NCI-H2196 (cell line): ENCODE results near the gene GABRG3.

Experiments used
- DNase-seq: peaks from one replicate; lab custom pipeline; 2025; ENCODE audit not compliant: unreplicated experiment; lab: John Stamatoyannopoulos, UW

Gene GABRG3

GRCh38 chr15:27545494-27546255 lies 574.7 kb downstream of the GABRG3 start:
- peak; percentile 9 for DNase-seq

- no peak for DNase-seq
Observed at GRCh38 chr15:27549746-27550145, 578.8 kb downstream of the GABRG3 start.

GRCh38 chr15:27550635-27551034 lies 579.7 kb downstream of the GABRG3 start:
- no peak for DNase-seq

- DNase-seq: no peak
Observed at GRCh38 chr15:27561816-27562215, 590.8 kb downstream of the GABRG3 start.

DNA sequence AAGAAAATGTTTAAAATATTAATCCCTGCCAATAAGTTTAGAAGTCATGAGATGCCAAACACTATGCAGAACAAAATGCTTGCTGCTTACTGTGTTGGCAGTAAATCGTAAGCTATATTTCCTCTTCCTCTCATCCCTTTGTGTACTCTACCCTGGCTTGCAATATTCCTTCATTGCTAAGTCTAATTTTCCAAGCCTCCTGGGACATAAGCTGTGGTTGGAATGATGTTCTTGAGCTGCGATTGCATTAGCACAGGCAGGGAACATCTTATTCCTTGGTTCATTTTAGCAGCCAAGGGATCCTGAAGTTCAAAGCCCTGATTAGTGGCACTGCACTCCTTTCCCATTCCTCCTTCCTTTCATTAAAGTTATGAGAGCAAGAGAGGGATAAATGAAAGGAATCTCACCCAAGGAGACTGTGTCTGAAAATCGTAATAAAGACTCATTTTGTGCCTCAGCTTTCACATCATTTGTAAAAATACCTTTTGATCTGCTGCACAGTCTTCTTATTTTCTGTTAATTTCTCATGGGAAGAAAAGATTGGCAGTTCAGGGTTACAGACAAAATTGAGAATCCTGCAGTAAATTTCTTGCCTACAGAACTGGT lies 592.9 kb downstream of the GABRG3 start:
- DNase-seq: no peak

- no peak for DNase-seq
Observed at GRCh38 chr15:27564656-27565055, 593.7 kb downstream of the GABRG3 start.

GRCh38 chr15:27570746-27571145 lies 599.8 kb downstream of the GABRG3 start:
- DNase-seq: no peak

DNA sequence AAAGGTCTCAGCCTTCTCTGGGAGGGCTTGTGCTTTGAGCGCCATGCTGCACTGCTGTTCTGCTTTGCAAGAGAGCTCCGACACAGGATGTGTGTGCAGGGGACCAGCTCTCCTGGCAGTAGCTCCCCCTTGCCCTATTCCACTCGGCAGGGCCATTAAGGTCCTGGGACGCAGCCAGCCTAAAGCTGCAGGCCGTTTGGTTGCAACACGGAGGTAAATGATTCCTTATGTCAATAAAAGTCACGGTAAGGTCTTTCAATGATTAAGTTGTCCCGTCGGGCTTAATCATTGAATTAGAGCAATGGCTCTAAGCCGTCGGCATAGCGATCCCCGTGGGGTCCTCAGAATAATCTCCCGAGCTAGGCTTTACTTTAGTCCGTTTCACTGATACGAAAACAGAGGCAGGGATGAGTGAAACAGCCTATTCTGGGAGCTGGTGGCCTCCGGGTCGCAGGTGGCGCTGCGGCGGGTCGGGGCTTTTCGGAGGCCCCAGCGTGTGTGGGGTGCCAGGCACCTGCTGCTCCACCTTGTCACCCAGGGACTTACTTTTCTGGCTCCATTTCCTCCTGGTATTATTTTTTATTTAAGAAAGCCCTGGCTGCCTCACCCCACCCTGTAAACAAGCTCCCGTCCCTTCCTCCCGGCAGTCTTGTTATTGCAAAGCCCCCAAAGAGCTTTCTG lies 603.0 kb downstream of the GABRG3 start:
- DNase-seq: no peak

GRCh38 chr15:27574541-27575054 lies 603.6 kb downstream of the GABRG3 start:
- DNase-seq: no peak

GRCh38 chr15:27575521-27575920 lies 604.5 kb downstream of the GABRG3 start:
- no peak for DNase-seq

- DNase-seq: no peak
Observed at GRCh38 chr15:27576576-27576975, 605.6 kb downstream of the GABRG3 start.

- no peak for DNase-seq
Observed at GRCh38 chr15:27579738-27580137, 608.8 kb downstream of the GABRG3 start.

- no peak for DNase-seq
Observed at GRCh38 chr15:27582726-27583410, 611.9 kb downstream of the GABRG3 start.

- DNase-seq: no peak
Observed at GRCh38 chr15:27583651-27584050, 612.7 kb downstream of the GABRG3 start.

GRCh38 chr15:27585041-27585640 lies 614.2 kb downstream of the GABRG3 start:
- DNase-seq: no peak

- DNase-seq: no peak
Observed at GRCh38 chr15:27587810-27588209, 616.8 kb downstream of the GABRG3 start.

DNA sequence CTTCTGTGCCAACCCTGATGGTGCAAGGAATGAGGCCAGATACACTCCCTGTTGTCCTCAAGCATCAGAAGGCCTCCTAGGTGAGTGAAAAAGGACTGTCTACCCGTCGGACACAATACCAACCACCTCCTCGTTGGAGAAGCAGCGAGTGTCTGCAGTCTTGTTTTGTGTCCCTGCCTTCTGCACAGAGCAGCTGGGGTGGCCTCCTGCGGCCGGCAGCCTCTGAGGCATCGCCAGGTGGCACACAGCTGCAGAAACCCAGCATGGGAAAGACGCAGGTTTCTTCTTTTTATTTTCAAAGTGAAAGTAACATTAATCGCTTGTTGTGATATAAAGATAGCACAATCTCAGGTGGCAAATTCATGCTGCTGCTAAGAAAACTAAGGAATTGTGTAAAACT lies 618.3 kb downstream of the GABRG3 start:
- peak; percentile 38 for DNase-seq

DNA sequence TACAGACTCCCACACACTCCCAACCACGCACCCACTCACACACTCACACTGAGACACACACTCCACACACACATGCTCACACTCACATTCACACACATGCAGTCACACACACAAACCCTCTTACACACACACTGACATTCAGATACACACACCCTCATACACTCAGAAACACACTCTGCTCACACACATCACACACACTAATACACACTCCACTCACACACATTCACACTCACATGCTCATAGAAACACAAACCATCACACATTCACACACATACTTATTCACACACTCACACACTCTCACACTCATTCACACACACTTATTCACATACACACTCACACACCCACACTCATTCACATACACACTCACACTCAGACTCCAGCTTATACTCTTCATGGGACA lies 618.8 kb downstream of the GABRG3 start:
- no peak for DNase-seq
